Left lung (tissue), 10 donors: ENCODE measurements around the gene STAC. TPM values are rescaled to one million over a fixed set of nuclear protein-coding genes. Genes with fewer than 3 reads are reported as not detected.

Source experiments
- ATAC-seq: fragments of 200-7000 bp; cut with Tn5 transposase; one replicate; pipeline ENCODE4 v1.9.1; 2020; ENCODE audit warnings: moderate library complexity
- DNase-seq, 4 donors: peaks; one replicate each; pipeline ENCODE4 v3.0.0-alpha.2; 2013 to 2020
- H3K27ac ChIP-seq, 2 donors: fragments of 200-600 bp; sonication (generic) in 1 of 2; one replicate each; pipeline versions ENCODE4 v1.5.0 to v1.8.0; 2020 to 2021
- H3K27me3 ChIP-seq, 2 donors: fragments of 200-600 bp; sonication (generic) in 1 of 2; one replicate each; pipeline versions ENCODE4 v1.5.0 to v1.8.0; 2020 to 2021
- H3K36me3 ChIP-seq, 2 donors: fragments of 200-600 bp; sonication (generic) in 1 of 2; one replicate each; pipeline versions ENCODE4 v1.5.0 to v1.8.0; 2020 to 2021
- H3K4me1 ChIP-seq, 2 donors: fragments of 200-600 bp; one replicate each; pipeline ENCODE4 v1.8.0; 2021
- H3K4me3 ChIP-seq, 2 donors: fragments of 200-600 bp; sonication (generic) in 1 of 2; one replicate each; pipeline versions ENCODE4 v1.5.0 to v1.8.0; 2020 to 2021; ENCODE audit warnings: mild to moderate bottlenecking in 1 of 2
- H3K9me3 ChIP-seq, 2 donors: fragments of 200-600 bp; sonication (generic) in 1 of 2; one replicate each; pipeline versions ENCODE4 v1.5.0 to v1.8.0; 2020 to 2021
- CTCF ChIP-seq, 2 donors: fragments of 200-600 bp; sonication (generic) in 1 of 2; IDR thresholded peaks; one replicate each; pipeline versions ENCODE4 v1.5.0 to v1.8.0; 2021; ENCODE audit warnings: antibody characterized with exemption in 2 of 2
- intact Hi-C, 2 donors: fragments of 100-400 bp; cut with DNase I; formaldehyde crosslinking; loops; one replicate each; pipeline versions ENCODE4 v1.11.2 to v1.14.2; 2022
- polyA plus RNA-seq, 6 donors: library from polyadenylated mRNA; unstranded; fragments of 120-200 nt; gene quantifications; one replicate each; pipeline ENCODE4 v1.2.1, GENCODE V29; 2013; ENCODE audit not compliant: insufficient read length in 6 of 6
- total RNA-seq, 2 donors: library from RNA; stranded (reverse); fragmentation: NEBNext Ultra II Directional; extraction: Animal tissue kit (Norgen Biotek cat#: 25700); gene quantifications; one replicate each; pipeline ENCODE4 v1.2.1, GENCODE V29; 2021
- donor health status: DM: no; HTN: yes; CAD: no.
- donor health status: DM: no; HTN: no; CAD: no.

The STAC gene
- total and polyA plus RNA-seq, 8 donors, result 0.53 to 16.7 (median 1.2) TPM

GRCh38 chr3:36519682-36520081, 139.4 kb downstream of the STAC start:
- Histone ChIP-seq H3K27ac (no peak overlapping the region), H3K4me1 (no peaks in the 10 kb centered on the region), H3K36me3 (no peaks in the 10 kb centered on the region), H3K9me3 (no peaks in the 10 kb centered on the region), H3K4me3 (no peak overlapping the region), H3K27me3 (no peaks in the 10 kb centered on the region)
- no peak for TF ChIP-seq CTCF (IDR thresholded peaks at IDR 0.05)
- no peak for ATAC-seq
- intact Hi-C loops, result no loop called here
- DNase-seq, result no peak

DNA sequence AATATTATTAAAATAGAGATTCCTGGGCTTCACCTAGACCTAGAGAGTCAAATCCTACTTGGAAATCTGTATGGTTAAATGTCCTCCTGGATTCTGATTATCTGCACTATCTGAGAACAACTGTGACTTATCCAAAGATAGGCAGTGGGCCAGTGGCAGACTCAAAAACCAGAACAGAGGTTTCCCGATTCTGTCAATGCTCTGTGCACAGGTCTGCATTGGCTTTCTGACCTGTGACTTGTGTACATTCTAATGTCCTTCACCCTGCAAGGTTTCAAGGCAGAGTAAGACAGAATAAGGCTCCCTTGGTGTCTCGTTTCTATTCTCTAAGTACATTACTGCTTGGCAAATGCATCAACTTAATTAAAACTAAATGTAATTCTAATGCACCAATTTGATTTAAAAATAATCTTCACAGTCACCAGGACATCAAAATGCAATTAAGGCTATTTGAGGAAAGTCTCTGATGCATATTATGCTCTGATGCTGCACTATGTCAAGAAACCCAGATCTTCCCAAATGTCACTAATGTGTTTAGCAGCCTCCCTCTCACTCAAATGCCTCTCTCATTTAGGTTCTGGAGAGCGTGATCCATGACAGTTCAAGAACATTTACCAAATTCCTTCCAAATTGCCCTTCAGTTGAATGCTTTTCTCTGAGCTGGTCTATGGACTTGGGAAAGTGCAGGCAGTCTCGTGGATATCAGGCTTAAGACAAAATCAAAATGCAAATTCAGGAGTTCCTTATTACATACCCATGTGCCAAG, 140.1 kb downstream of the STAC start:
- no peak for DNase-seq
- no peaks in the 10 kb centered on the region for H3K9me3 ChIP-seq
- no peaks in the 10 kb centered on the region for H3K36me3 ChIP-seq
- ATAC-seq, result no peak
- H3K4me1 ChIP-seq, result no peaks in the 10 kb centered on the region
- no peaks in the 10 kb centered on the region for H3K27me3 ChIP-seq
- TF ChIP-seq CTCF (IDR thresholded peaks at IDR 0.05), result no peak
- H3K27ac ChIP-seq, result no peak overlapping the region
- H3K4me3 ChIP-seq, result no peak overlapping the region
- intact Hi-C loops, result no loop called here

- H3K4me1 ChIP-seq, result no peaks in the 10 kb centered on the region
- H3K27ac ChIP-seq, result no peak overlapping the region
- H3K27me3 ChIP-seq, result no peaks in the 10 kb centered on the region
- no peak overlapping the region for H3K4me3 ChIP-seq
- no peaks in the 10 kb centered on the region for H3K36me3 ChIP-seq
- DNase-seq, result no peak
- no peak for TF ChIP-seq CTCF (IDR thresholded peaks at IDR 0.05)
- H3K9me3 ChIP-seq, result no peaks in the 10 kb centered on the region
- ATAC-seq, result no peak
- intact Hi-C loops, result no loop called here
Observed at GRCh38 chr3:36521007-36521379, 140.7 kb downstream of the STAC start.

DNA sequence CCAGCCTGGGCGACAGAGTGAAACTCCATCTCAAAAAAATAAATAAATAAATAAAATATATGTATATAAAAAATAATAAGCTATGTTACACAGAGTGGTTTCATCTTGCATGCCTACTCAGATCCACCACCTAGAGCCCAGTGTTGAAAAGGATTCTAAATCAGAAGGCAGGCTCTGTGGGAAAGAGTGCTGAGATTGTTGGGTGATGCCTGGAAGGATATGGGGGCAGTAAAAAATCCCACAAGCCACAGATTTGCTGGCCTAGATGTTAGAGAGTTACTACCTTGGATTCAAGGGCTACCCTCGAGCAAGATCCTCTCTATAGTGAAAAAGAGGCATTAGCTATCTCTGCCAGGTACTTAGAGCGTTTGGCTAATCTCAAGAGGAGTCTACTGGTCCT, 144.3 kb downstream of the STAC start:
- DNase-seq, result no peak
- no peak for ATAC-seq
- H3K4me1 ChIP-seq, result no peaks in the 10 kb centered on the region
- TF ChIP-seq CTCF (IDR thresholded peaks at IDR 0.05), result no peak
- no peak overlapping the region for H3K27ac ChIP-seq
- no peaks in the 10 kb centered on the region for H3K9me3 ChIP-seq
- no peaks in the 10 kb centered on the region for H3K36me3 ChIP-seq
- H3K4me3 ChIP-seq, result no peak overlapping the region
- H3K27me3 ChIP-seq, result no peaks in the 10 kb centered on the region
- intact Hi-C loops, result no loop called here

DNA sequence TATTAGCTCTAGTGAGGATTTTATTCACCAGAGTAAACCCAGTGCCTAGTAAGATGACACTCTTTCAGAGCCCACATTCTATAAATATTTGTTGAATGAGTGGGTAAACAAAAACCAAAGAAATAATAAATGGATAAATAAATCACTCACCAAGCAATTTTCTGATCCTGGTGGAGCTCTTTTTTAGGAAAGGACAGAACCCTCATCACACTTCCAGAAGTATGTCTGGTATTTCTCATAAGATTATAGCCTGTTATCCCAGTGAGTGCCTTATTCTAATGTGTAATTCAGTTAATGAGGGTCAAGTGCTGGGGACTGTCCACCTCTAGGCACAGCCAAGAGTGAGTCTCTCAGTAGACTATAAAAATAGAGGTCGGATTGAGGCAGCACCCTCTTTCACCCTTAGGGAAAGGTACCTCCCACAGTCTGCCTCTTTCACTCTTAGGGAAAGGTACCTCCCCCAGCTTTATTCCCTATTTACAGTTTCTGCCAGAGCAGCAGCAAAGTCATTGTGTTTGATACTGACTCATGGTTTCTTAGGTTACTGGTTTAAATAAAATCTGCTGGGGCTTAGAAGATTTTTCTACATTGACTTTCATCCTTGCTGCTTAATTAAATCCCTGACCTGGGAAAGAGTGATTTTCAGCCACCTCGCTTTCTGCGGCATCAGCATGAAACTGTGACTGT, 145.0 kb downstream of the STAC start:
- Histone ChIP-seq H3K36me3 (no peaks in the 10 kb centered on the region), H3K4me1 (no peaks in the 10 kb centered on the region), H3K27ac (no peak overlapping the region), H3K27me3 (no peaks in the 10 kb centered on the region), H3K4me3 (no peak overlapping the region), H3K9me3 (no peaks in the 10 kb centered on the region)
- peak; percentile 46 for ATAC-seq
- no peak for DNase-seq
- no peak for TF ChIP-seq CTCF (IDR thresholded peaks at IDR 0.05)
- intact Hi-C loops, result no loop called here
